ENCODE results near the gene CEP162.

- TF ChIP-seq CTCF (conservative IDR thresholded peaks at IDR 0.05; ENCODE audit: low read depth, low read length) (0 out of 2 replicates have a peak, but pooled peaks have one; percentile 13), EZH2 (IDR thresholded peaks at IDR 0.05; ENCODE audit: borderline replicate concordance, low read depth, low read length, poor library complexity, severe bottlenecking) (no peak)
Measured at GRCh38 chr6:84243240-84243639, 15.8 kb upstream of the CEP162 start.

Data from A673 (cell line).